Measurements from ENCODE around the gene HDAC4.

GRCh38 chr2:239098288-239098970, 302.4 kb downstream of the HDAC4 start:
- TF ChIP-seq JUND (IDR thresholded peaks at IDR 0.05) (no peak), GABPA (IDR thresholded peaks at IDR 0.05 in 1 of 2, conservative IDR thresholded peaks at IDR 0.05 in 1 of 2) (no peak), NR2F2 (IDR thresholded peaks at IDR 0.05) (no peak), HNF4A (conservative IDR thresholded peaks at IDR 0.05) (no peak)
- TF ChIP-seq, protein P1, sequence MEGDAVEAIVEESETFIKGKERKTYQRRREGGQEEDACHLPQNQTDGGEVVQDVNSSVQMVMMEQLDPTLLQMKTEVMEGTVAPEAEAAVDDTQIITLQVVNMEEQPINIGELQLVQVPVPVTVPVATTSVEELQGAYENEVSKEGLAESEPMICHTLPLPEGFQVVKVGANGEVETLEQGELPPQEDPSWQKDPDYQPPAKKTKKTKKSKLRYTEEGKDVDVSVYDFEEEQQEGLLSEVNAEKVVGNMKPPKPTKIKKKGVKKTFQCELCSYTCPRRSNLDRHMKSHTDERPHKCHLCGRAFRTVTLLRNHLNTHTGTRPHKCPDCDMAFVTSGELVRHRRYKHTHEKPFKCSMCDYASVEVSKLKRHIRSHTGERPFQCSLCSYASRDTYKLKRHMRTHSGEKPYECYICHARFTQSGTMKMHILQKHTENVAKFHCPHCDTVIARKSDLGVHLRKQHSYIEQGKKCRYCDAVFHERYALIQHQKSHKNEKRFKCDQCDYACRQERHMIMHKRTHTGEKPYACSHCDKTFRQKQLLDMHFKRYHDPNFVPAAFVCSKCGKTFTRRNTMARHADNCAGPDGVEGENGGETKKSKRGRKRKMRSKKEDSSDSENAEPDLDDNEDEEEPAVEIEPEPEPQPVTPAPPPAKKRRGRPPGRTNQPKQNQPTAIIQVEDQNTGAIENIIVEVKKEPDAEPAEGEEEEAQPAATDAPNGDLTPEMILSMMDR (IDR thresholded peaks at IDR 0.05; ENCODE audit: low read depth, low read length, missing input control) = no peak
- TF ChIP-seq, protein P2, sequence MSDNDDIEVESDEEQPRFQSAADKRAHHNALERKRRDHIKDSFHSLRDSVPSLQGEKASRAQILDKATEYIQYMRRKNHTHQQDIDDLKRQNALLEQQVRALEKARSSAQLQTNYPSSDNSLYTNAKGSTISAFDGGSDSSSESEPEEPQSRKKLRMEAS (IDR thresholded peaks at IDR 0.05) = no peak
